ENCODE results near the gene CCDC102B. TPM values are rescaled to one million over a fixed set of nuclear protein-coding genes. Genes with fewer than 3 reads are reported as not detected.
"Not testable (repeated sequence)": the region's sequence is repeated elsewhere in the genome, so short reads cannot be mapped to it uniquely, and the experiment has no call there.

The CCDC102B gene
- total RNA-seq, 4 donors from 2014 or later: 6.7 to 15.3 (median 11.8) TPM

- TF ChIP-seq CTCF (IDR thresholded peaks at IDR 0.05): no peak
- ATAC-seq (ENCODE audit: low FRiP score) (no peak), DNase-seq (ENCODE audit: low spot score) (no peak)
Measured at GRCh38 chr18:68854786-68855391, 57.0 kb downstream of the CCDC102B start.

GRCh38 chr18:68855491-68855890 is 57.6 kb downstream of the CCDC102B start:
- DNase-seq (ENCODE audit: low spot score): no peak
- TF ChIP-seq CTCF (IDR thresholded peaks at IDR 0.05): no peak
- no peak for ATAC-seq (ENCODE audit: low FRiP score)

GRCh38 chr18:68861365-68861764 is 63.5 kb downstream of the CCDC102B start:
- TF ChIP-seq CTCF (IDR thresholded peaks at IDR 0.05): no peak
- no peak for DNase-seq (ENCODE audit: low spot score)
- no peak for ATAC-seq (ENCODE audit: low FRiP score)

- no peak for ATAC-seq (ENCODE audit: low FRiP score)
- no peak for DNase-seq (ENCODE audit: low spot score)
- no peak for TF ChIP-seq CTCF (IDR thresholded peaks at IDR 0.05)
Measured at GRCh38 chr18:68865021-68865420, 67.1 kb downstream of the CCDC102B start.

GRCh38 chr18:68865503-68865902 is 67.6 kb downstream of the CCDC102B start:
- no peak for TF ChIP-seq CTCF (IDR thresholded peaks at IDR 0.05)
- DNase-seq (ENCODE audit: low spot score) (no peak), ATAC-seq (ENCODE audit: low FRiP score) (no peak)

GRCh38 chr18:68873003-68873402 is 75.1 kb downstream of the CCDC102B start:
- DNase-seq (ENCODE audit: low spot score) (no peak), ATAC-seq (ENCODE audit: low FRiP score) (no peak)
- no peak for TF ChIP-seq CTCF (IDR thresholded peaks at IDR 0.05)

- DNase-seq (ENCODE audit: low spot score) (no peak), ATAC-seq (ENCODE audit: low FRiP score) (no peak)
- no peak for TF ChIP-seq CTCF (IDR thresholded peaks at IDR 0.05)
Measured at GRCh38 chr18:68874361-68874760, 76.5 kb downstream of the CCDC102B start.

- not testable (repeated sequence) for DNase-seq (ENCODE audit: low spot score); ATAC-seq (ENCODE audit: low FRiP score)
Measured at GRCh38 chr18:68879947-68880346, 82.1 kb downstream of the CCDC102B start.
